Keratinocyte (primary cell): ENCODE results near the gene TNFRSF4.

Experiments
- CTCF ChIP-seq, 3 experiments: IDR thresholded peaks in 1 of 3; conservative IDR thresholded peaks in 1 of 3; optimal IDR thresholded peaks in 1 of 3; 2 replicates in 2 of 3; 3 replicates in 1 of 3; pipeline versions ENCODE3 to v1.5.1; 2011; ENCODE audit warnings: low read length in 3 of 3, mild to moderate bottlenecking in 3 of 3, moderate library complexity in 2 of 3, control low read depth in 1 of 3, inconsistent platforms in 1 of 3; ENCODE audit not compliant: insufficient read depth in 2 of 3; ENCODE audit errors: extremely low read depth in 1 of 3
- EZH2 ChIP-seq: IDR thresholded peaks from one replicate; pipeline ENCODE4 v1.6.1; 2012; ENCODE audit warnings: inconsistent platforms, mild to moderate bottlenecking, low read length, moderate library complexity

GRCh38 chr1:1202831-1203560 is 11.0 kb downstream of the TNFRSF4 start:
- TF ChIP-seq CTCF (optimal IDR thresholded peaks at IDR 0.05 in 1 of 3, IDR thresholded peaks at IDR 0.05 in 1 of 3, conservative IDR thresholded peaks at IDR 0.05 in 1 of 3; ENCODE audit: extremely low read depth in 1 of 3, insufficient read depth in 2 of 3, low read length in 3 of 3) (no peak), EZH2 (no peak)
